Peyer's patch (tissue), 4 donors: ENCODE results near the gene PNPLA1. TPM values are rescaled to one million over a fixed set of nuclear protein-coding genes. Genes with fewer than 3 reads are reported as not detected.

ENCODE experiments used
- DNase-seq, 3 donors: peaks; one replicate each; pipeline ENCODE4 v3.0.0-alpha.2; 2017 to 2019
- H3K27ac ChIP-seq, 4 donors: fragments of 200-600 bp; sonication (generic); one replicate each; pipeline ENCODE4 v1.5.1; 2016 to 2019
- H3K27me3 ChIP-seq, 2 donors: fragments of 200-600 bp; sonication (generic); one replicate each; pipeline ENCODE4 v1.5.1; 2019
- H3K36me3 ChIP-seq, 3 donors: fragments of 200-600 bp; sonication (generic); one replicate each; pipeline ENCODE4 v1.5.1; 2016 to 2019
- H3K4me1 ChIP-seq, 4 donors: fragments of 200-600 bp; sonication (generic); one replicate each; pipeline ENCODE4 v1.5.1; 2016 to 2019
- H3K4me3 ChIP-seq, 4 donors: fragments of 200-600 bp; sonication (generic); 1 replicate in 3 of 4; 2 replicates in 1 of 4; pipeline ENCODE4 v1.5.1; 2016 to 2019; ENCODE audit warnings: mild to moderate bottlenecking in 1 of 4
- H3K9me3 ChIP-seq, 4 donors: fragments of 200-600 bp; sonication (generic); one replicate each; pipeline ENCODE4 v1.5.1; 2016 to 2019; ENCODE audit warnings: mild to moderate bottlenecking in 1 of 4
- CTCF ChIP-seq, 6 experiments: fragments of 450-650 bp in 4 of 6; fragments of 200-600 bp in 2 of 6; sonication (generic) in 1 of 6; IDR thresholded peaks; one replicate each; pipeline ENCODE4 v1.5.1; 2017 to 2019; ENCODE audit warnings: antibody characterized with exemption in 6 of 6, mild to moderate bottlenecking in 3 of 6, moderate library complexity in 1 of 6
- POLR2A ChIP-seq, 2 donors: fragments of 450-650 bp; IDR thresholded peaks; one replicate each; pipeline ENCODE4 v1.5.1; 2017; ENCODE audit warnings: antibody characterized with exemption in 2 of 2, mild to moderate bottlenecking in 2 of 2, moderate library complexity in 2 of 2
- total RNA-seq, 4 donors: library from RNA; depleted of rRNA; stranded (reverse); fragments of >200 nt; gene quantifications; one replicate each; pipeline ENCODE4 v1.1.0, GENCODE V29; 2016

Gene PNPLA1
- total RNA-seq, 4 donors from 2014 or later = 1.3 to 4.0 (median 3.0) TPM; not detected in 1

GRCh38 chr6:36305885-36306284 lies 36.0 kb downstream of the PNPLA1 start:
- Histone ChIP-seq H3K9me3 (no peaks in the 10 kb centered on the region), H3K36me3 (no peaks in the 10 kb centered on the region)

GRCh38 chr6:36306375-36306774 lies 36.5 kb downstream of the PNPLA1 start:
- no peaks in the 10 kb centered on the region for H3K36me3 ChIP-seq
- no peaks in the 10 kb centered on the region for H3K27me3 ChIP-seq
- H3K4me1 ChIP-seq = no peaks in the 10 kb centered on the region
- DNase-seq = no peak
- no peak overlapping the region for H3K27ac ChIP-seq
- no peak overlapping the region for H3K4me3 ChIP-seq
- TF ChIP-seq POLR2A (IDR thresholded peaks at IDR 0.05) (no peak), CTCF (IDR thresholded peaks at IDR 0.05) (no peak)
- H3K9me3 ChIP-seq = no peaks in the 10 kb centered on the region

More at GRCh38 chr6:36305885-36306284, 36.0 kb downstream of the PNPLA1 start:
- no peaks in the 10 kb centered on the region for H3K27me3 ChIP-seq
- no peak overlapping the region for H3K27ac ChIP-seq
- no peaks in the 10 kb centered on the region for H3K4me1 ChIP-seq
- no peak overlapping the region for H3K4me3 ChIP-seq
- no peak for DNase-seq
- no peak for TF ChIP-seq CTCF (IDR thresholded peaks at IDR 0.05)
- TF ChIP-seq POLR2A (IDR thresholded peaks at IDR 0.05) = no peak

GRCh38 chr6:36308514-36308913 lies 38.7 kb downstream of the PNPLA1 start:
- Histone ChIP-seq H3K27me3 (no peaks in the 10 kb centered on the region), H3K36me3 (no peaks in the 10 kb centered on the region), H3K4me3 (no peak overlapping the region), H3K9me3 (no peaks in the 10 kb centered on the region), H3K27ac (no peak overlapping the region), H3K4me1 (peaks cover 0 to 4% (median 0%) of the 10 kb centered on the region in 4 donors)
- DNase-seq = no peak
- no peak for TF ChIP-seq CTCF (IDR thresholded peaks at IDR 0.05)
- no peak for TF ChIP-seq POLR2A (IDR thresholded peaks at IDR 0.05)

GRCh38 chr6:36309203-36309602 lies 39.3 kb downstream of the PNPLA1 start:
- Histone ChIP-seq H3K27ac (peak overlapping the region in 1 of 4 donors; percentile 1), H3K4me3 (no peak overlapping the region), H3K9me3 (no peaks in the 10 kb centered on the region), H3K27me3 (no peaks in the 10 kb centered on the region), H3K4me1 (peaks cover 0 to 4% (median 0%) of the 10 kb centered on the region in 4 donors), H3K36me3 (no peaks in the 10 kb centered on the region)
- peak in 1 of 3 donors; percentile 65 for DNase-seq
- TF ChIP-seq CTCF (IDR thresholded peaks at IDR 0.05) (no peak), POLR2A (IDR thresholded peaks at IDR 0.05) (no peak)

- H3K27ac ChIP-seq = no peak overlapping the region
- no peak for DNase-seq
- no peaks in the 10 kb centered on the region for H3K36me3 ChIP-seq
- no peaks in the 10 kb centered on the region for H3K27me3 ChIP-seq
- H3K9me3 ChIP-seq = no peaks in the 10 kb centered on the region
- peaks cover 0 to 4% (median 0%) of the 10 kb centered on the region in 4 donors for H3K4me1 ChIP-seq
- no peak overlapping the region for H3K4me3 ChIP-seq
- no peak for TF ChIP-seq POLR2A (IDR thresholded peaks at IDR 0.05)
- no peak for TF ChIP-seq CTCF (IDR thresholded peaks at IDR 0.05)
Measured at GRCh38 chr6:36309900-36310299, 40.0 kb downstream of the PNPLA1 start.
